ENCODE results near the gene ATP8B4. TPM values are rescaled to one million over a fixed set of nuclear protein-coding genes. Genes with fewer than 3 reads are reported as not detected.

Gene ATP8B4
- total RNA-seq, 1 experiment from 2014 or later = not detected

DNA sequence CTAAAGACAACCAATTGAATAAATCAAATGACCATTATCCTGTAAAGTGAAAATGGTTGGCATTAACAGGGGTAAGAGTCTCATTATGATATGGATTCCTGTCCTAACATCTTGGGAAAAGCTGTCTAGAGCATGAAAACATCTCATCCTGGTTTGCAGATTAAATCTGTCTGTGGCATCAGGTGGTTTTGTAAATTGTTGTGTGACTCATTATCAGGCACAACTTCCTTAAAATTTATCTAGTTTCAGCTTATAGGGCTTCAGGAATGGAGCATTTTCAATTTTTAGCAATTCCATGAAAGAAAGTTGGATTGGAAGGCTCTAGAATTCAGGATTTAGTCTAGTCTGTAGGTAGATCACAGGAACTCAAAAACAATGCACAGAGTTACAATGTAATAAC, 31.8 kb upstream of the ATP8B4 start:
- in situ Hi-C loops (cut with HindIII; ENCODE audit: low pct_unique_long_range_greater_than_20kb, low sequenced_read_pairs) = no loop called here
- intact Hi-C loops (cut with micrococcal nuclease; ENCODE audit: unreplicated experiment) = no loop called here
- CTCF ChIA-PET = interaction anchor here (1.8 kb wide), 1 partner anchor 165 kb away, joined by 7 read pairs; no protein-coding TSS in a partner anchor
- H3K36me3 ChIP-seq (ENCODE audit: control insufficient read depth, insufficient read depth, low read length) = no peaks in the 10 kb centered on the region
- no peak for DNase-seq (ENCODE audit: low read depth, low spot score)
- no peak overlapping the region for H3K4me3 ChIP-seq (ENCODE audit: low read depth in 2 of 2, low read length in 2 of 2)
- no peak overlapping the region for H3K27ac ChIP-seq (ENCODE audit: low read length)
- TF ChIP-seq, protein P1, sequence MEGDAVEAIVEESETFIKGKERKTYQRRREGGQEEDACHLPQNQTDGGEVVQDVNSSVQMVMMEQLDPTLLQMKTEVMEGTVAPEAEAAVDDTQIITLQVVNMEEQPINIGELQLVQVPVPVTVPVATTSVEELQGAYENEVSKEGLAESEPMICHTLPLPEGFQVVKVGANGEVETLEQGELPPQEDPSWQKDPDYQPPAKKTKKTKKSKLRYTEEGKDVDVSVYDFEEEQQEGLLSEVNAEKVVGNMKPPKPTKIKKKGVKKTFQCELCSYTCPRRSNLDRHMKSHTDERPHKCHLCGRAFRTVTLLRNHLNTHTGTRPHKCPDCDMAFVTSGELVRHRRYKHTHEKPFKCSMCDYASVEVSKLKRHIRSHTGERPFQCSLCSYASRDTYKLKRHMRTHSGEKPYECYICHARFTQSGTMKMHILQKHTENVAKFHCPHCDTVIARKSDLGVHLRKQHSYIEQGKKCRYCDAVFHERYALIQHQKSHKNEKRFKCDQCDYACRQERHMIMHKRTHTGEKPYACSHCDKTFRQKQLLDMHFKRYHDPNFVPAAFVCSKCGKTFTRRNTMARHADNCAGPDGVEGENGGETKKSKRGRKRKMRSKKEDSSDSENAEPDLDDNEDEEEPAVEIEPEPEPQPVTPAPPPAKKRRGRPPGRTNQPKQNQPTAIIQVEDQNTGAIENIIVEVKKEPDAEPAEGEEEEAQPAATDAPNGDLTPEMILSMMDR (IDR thresholded peaks at IDR 0.05) = no peak
- ATAC-seq = no peak
- no peaks in the 10 kb centered on the region for H3K4me1 ChIP-seq (ENCODE audit: control insufficient read depth, insufficient read depth, low read length)
- BruUV-seq (replicated peaks) = no TSS peak
- no peaks in the 10 kb centered on the region for H3K27me3 ChIP-seq (ENCODE audit: control insufficient read depth, insufficient read depth, low read length)
- POLR2A ChIA-PET = no interaction called here
- H3K9me3 ChIP-seq (ENCODE audit: control insufficient read depth, insufficient read depth, low read depth, low read length) = 0 out of 2 replicates have a peak, but pooled peaks cover 2% of the 10 kb centered on the region

DNA sequence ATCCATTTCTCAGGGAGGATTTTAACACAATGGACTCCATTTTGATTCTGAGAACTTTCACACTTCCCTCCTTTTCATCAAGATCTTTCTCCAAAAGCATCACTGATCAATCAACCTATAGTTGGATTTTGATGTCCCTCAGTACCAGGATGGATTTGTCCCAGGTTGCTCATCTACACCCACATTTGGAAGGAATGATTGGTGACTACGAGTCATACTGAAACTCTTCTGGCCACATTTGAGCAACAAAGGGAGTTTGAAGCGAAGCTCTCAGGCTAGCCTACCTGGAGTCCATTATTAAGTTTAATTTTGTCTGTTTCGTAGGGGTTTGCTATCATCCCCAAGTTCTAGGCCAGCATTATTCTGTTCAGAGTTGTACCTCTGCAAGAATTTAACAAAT, 31.3 kb upstream of the ATP8B4 start:
- Histone ChIP-seq H3K36me3 (ENCODE audit: control insufficient read depth, insufficient read depth, low read length) (no peaks in the 10 kb centered on the region), H3K27me3 (ENCODE audit: control insufficient read depth, insufficient read depth, low read length) (no peaks in the 10 kb centered on the region), H3K4me1 (ENCODE audit: control insufficient read depth, insufficient read depth, low read length) (no peaks in the 10 kb centered on the region), H3K4me3 (ENCODE audit: low read depth in 2 of 2, low read length in 2 of 2) (no peak overlapping the region), H3K27ac (ENCODE audit: low read length) (no peak overlapping the region), H3K9me3 (ENCODE audit: control insufficient read depth, insufficient read depth, low read depth, low read length) (0 out of 2 replicates have a peak, but pooled peaks cover under 1% of the 10 kb centered on the region)
- BruUV-seq (replicated peaks) = no TSS peak
- in situ Hi-C loops (cut with HindIII; ENCODE audit: low pct_unique_long_range_greater_than_20kb, low sequenced_read_pairs) (no loop called here), intact Hi-C loops (cut with micrococcal nuclease; ENCODE audit: unreplicated experiment) (no loop called here)
- ATAC-seq (no peak), DNase-seq (ENCODE audit: low read depth, low spot score) (no peak)
- ChIA-PET CTCF (interaction anchor here (1.8 kb wide), 1 partner anchor 166 kb away, joined by 7 read pairs; no protein-coding TSS in a partner anchor), POLR2A (no interaction called here)
- TF ChIP-seq TCF7L2 (IDR thresholded peaks at IDR 0.05; ENCODE audit: low read depth, low read length) = no peak
- TF ChIP-seq POLR2AphosphoS5 (IDR thresholded peaks at IDR 0.05; ENCODE audit: low read depth, low read length) = no peak
- TF ChIP-seq, protein P1 (IDR thresholded peaks at IDR 0.05) = no peak

DNA sequence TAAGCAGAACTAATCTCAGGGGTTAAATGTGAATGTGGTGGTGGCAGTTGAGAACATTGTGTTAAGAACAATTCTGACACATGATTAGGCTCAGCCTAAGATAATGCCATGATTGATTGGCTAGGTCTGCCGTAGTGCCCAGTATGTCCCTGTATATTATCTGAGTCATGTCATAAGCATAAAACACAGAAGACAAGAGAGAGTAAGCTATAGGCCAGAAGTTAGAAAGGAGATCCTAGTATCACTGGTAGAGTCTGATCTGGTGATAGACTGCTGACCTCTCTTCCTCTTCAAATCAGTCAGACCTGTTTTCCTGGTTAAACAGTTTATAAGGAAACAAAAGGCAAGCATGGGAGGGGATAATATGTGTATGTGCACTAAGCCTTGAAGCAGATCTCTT, 30.1 kb upstream of the ATP8B4 start:
- in situ Hi-C loops (cut with HindIII; ENCODE audit: low pct_unique_long_range_greater_than_20kb, low sequenced_read_pairs) = no loop called here
- H3K27me3 ChIP-seq (ENCODE audit: control insufficient read depth, insufficient read depth, low read length) = no peaks in the 10 kb centered on the region
- H3K36me3 ChIP-seq (ENCODE audit: control insufficient read depth, insufficient read depth, low read length) = no peaks in the 10 kb centered on the region
- TF ChIP-seq, protein P2, sequence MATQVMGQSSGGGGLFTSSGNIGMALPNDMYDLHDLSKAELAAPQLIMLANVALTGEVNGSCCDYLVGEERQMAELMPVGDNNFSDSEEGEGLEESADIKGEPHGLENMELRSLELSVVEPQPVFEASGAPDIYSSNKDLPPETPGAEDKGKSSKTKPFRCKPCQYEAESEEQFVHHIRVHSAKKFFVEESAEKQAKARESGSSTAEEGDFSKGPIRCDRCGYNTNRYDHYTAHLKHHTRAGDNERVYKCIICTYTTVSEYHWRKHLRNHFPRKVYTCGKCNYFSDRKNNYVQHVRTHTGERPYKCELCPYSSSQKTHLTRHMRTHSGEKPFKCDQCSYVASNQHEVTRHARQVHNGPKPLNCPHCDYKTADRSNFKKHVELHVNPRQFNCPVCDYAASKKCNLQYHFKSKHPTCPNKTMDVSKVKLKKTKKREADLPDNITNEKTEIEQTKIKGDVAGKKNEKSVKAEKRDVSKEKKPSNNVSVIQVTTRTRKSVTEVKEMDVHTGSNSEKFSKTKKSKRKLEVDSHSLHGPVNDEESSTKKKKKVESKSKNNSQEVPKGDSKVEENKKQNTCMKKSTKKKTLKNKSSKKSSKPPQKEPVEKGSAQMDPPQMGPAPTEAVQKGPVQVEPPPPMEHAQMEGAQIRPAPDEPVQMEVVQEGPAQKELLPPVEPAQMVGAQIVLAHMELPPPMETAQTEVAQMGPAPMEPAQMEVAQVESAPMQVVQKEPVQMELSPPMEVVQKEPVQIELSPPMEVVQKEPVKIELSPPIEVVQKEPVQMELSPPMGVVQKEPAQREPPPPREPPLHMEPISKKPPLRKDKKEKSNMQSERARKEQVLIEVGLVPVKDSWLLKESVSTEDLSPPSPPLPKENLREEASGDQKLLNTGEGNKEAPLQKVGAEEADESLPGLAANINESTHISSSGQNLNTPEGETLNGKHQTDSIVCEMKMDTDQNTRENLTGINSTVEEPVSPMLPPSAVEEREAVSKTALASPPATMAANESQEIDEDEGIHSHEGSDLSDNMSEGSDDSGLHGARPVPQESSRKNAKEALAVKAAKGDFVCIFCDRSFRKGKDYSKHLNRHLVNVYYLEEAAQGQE (IDR thresholded peaks at IDR 0.05; ENCODE audit: insufficient read depth in 1 of 2, low read depth in 2 of 2, low read length in 1 of 2) = no peak
- no peak for TF ChIP-seq SIN3A (IDR thresholded peaks at IDR 0.05; ENCODE audit: borderline replicate concordance, insufficient read depth, low read depth, low read length)
- no peak for TF ChIP-seq TCF7L2 (IDR thresholded peaks at IDR 0.05; ENCODE audit: low read depth, low read length)
- TF ChIP-seq POLR2AphosphoS5 (IDR thresholded peaks at IDR 0.05; ENCODE audit: low read depth, low read length) = no peak
- no peaks in the 10 kb centered on the region for H3K9me3 ChIP-seq (ENCODE audit: control insufficient read depth, insufficient read depth, low read depth, low read length)
- no TSS peak for BruUV-seq (replicated peaks)
- CTCF ChIA-PET = interaction anchor here (2.1 kb wide), 1 partner anchor 167 kb away, joined by 14 read pairs; no protein-coding TSS in a partner anchor
- no peaks in the 10 kb centered on the region for H3K4me1 ChIP-seq (ENCODE audit: control insufficient read depth, insufficient read depth, low read length)
- intact Hi-C loops (cut with micrococcal nuclease; ENCODE audit: unreplicated experiment) = loop anchor here (5.0 to 10.0 kb wide), 2 partner anchors 168 to 914 kb away; no protein-coding TSS in a partner anchor
- H3K4me3 ChIP-seq (ENCODE audit: low read depth in 2 of 2, low read length in 2 of 2) = no peak overlapping the region
- ATAC-seq = no peak
- H3K27ac ChIP-seq (ENCODE audit: low read length) = no peak overlapping the region
- POLR2A ChIA-PET = no interaction called here
- DNase-seq (ENCODE audit: low read depth, low spot score) = no peak

Data from Panc1 (cell line).